SK-N-SH treated with all-trans-retinoic acid at 6 μM for 48 hours (cell line): ENCODE measurements around the gene ABI3BP.

Experiments
- ATAC-seq: fragments of 200-7000 bp; cut with Tn5 transposase; 3 replicates; pipeline ENCODE4 v1.9.1; 2020; ENCODE audit warnings: mild to moderate bottlenecking, moderate library complexity
- ARNTL ChIP-seq: fragments of 450-650 bp; formaldehyde crosslinking; IDR thresholded peaks from 2 replicates; pipeline ENCODE4 v1.5.0; 2020; ENCODE audit warnings: low read depth, mild to moderate bottlenecking, moderate library complexity, borderline replicate concordance
- CREB5 ChIP-seq: fragments of 250-450 bp; sonication (Bioruptor Pico); IDR thresholded peaks from 2 replicates; pipeline ENCODE4 v1.5.1; 2020; ENCODE audit warnings: low read depth, mild to moderate bottlenecking, moderate library complexity
- CSDC2 ChIP-seq: fragments of 250-450 bp; sonication (Bioruptor Pico); IDR thresholded peaks from 2 replicates; pipeline ENCODE4 v1.5.0; 2020; ENCODE audit warnings: mild to moderate bottlenecking, moderate library complexity
- CSRNP3 ChIP-seq: fragments of 250-450 bp; sonication (Bioruptor Pico); IDR thresholded peaks from 2 replicates; pipeline ENCODE4 v1.5.1; 2021; ENCODE audit warnings: mild to moderate bottlenecking, moderate library complexity
- GLIS3 ChIP-seq: fragments of 250-450 bp; sonication (Bioruptor Pico); IDR thresholded peaks from 2 replicates; pipeline ENCODE4 v1.5.0; 2020; ENCODE audit warnings: mild to moderate bottlenecking, moderate library complexity
- ISL1 ChIP-seq: fragments of 250-450 bp; sonication (Bioruptor Pico); IDR thresholded peaks from 2 replicates; pipeline ENCODE4 v2.1.2; 2022; ENCODE audit warnings: mild to moderate bottlenecking, moderate library complexity
- OSR1 ChIP-seq: fragments of 250-450 bp; sonication (Bioruptor Pico); IDR thresholded peaks from 2 replicates; pipeline ENCODE4 v1.8.0; 2022; ENCODE audit warnings: moderate library complexity, mild to moderate bottlenecking, inconsistent platforms
- PATZ1 ChIP-seq: fragments of 250-450 bp; sonication (Bioruptor Pico); IDR thresholded peaks from 2 replicates; pipeline ENCODE4 v1.8.0; 2020; ENCODE audit warnings: mild to moderate bottlenecking, moderate library complexity, borderline replicate concordance
- POU6F1 ChIP-seq: fragments of 250-450 bp; sonication (Bioruptor Pico); IDR thresholded peaks from 2 replicates; pipeline ENCODE4 v1.8.0; 2021; ENCODE audit warnings: low read depth, mild to moderate bottlenecking, moderate library complexity, borderline replicate concordance
- PPARA ChIP-seq: fragments of 250-450 bp; sonication (Bioruptor Pico); IDR thresholded peaks from 2 replicates; pipeline ENCODE4 v1.5.0; 2020; ENCODE audit warnings: mild to moderate bottlenecking, borderline replicate concordance
- RARB ChIP-seq: fragments of 250-450 bp; sonication (Bioruptor Pico); IDR thresholded peaks from 2 replicates; pipeline ENCODE4 v1.8.0; 2021; ENCODE audit warnings: mild to moderate bottlenecking, moderate library complexity
- SNAI2 ChIP-seq: fragments of 250-450 bp; sonication (Bioruptor Pico); IDR thresholded peaks from 2 replicates; pipeline ENCODE4 v1.5.0; 2020; ENCODE audit warnings: mild to moderate bottlenecking, moderate library complexity
- TCF4 ChIP-seq: fragments of 250-450 bp; sonication (Bioruptor Pico); IDR thresholded peaks from 2 replicates; pipeline ENCODE4 v1.8.0; 2021; ENCODE audit warnings: mild to moderate bottlenecking, moderate library complexity, borderline replicate concordance
- TOX ChIP-seq: fragments of 250-450 bp; sonication (Bioruptor Pico); IDR thresholded peaks from 2 replicates; pipeline ENCODE4 v1.8.0; 2021; ENCODE audit warnings: mild to moderate bottlenecking, moderate library complexity, borderline replicate concordance
- TSHZ2 ChIP-seq: fragments of 250-450 bp; sonication (Bioruptor Pico); IDR thresholded peaks from 2 replicates; pipeline ENCODE4 v1.5.0; 2020; ENCODE audit warnings: mild to moderate bottlenecking, moderate library complexity
- ZC3H10 ChIP-seq: fragments of 250-450 bp; sonication (Bioruptor Pico); IDR thresholded peaks from 2 replicates; pipeline ENCODE4 v1.5.1; 2021; ENCODE audit warnings: mild to moderate bottlenecking, moderate library complexity
- ZFP3 ChIP-seq: fragments of 250-450 bp; sonication (Bioruptor Pico); IDR thresholded peaks from 2 replicates; pipeline ENCODE4 v1.5.0; 2020; ENCODE audit warnings: mild to moderate bottlenecking, moderate library complexity
- ZFP30 ChIP-seq: fragments of 450-650 bp; formaldehyde crosslinking; IDR thresholded peaks from 2 replicates; pipeline ENCODE4 v1.5.0; 2022; ENCODE audit warnings: mild to moderate bottlenecking, moderate library complexity
- ZNF565 ChIP-seq: fragments of 450-650 bp; formaldehyde crosslinking; conservative IDR thresholded peaks from 2 replicates; pipeline ENCODE4 v1.5.0; 2020; ENCODE audit warnings: low read depth, mild to moderate bottlenecking, moderate library complexity
- ZNF70 ChIP-seq: fragments of 450-650 bp; formaldehyde crosslinking; IDR thresholded peaks from 2 replicates; pipeline ENCODE4 v1.5.0; 2020; ENCODE audit warnings: mild to moderate bottlenecking, moderate library complexity

The ABI3BP gene

GRCh38 chr3:100871306-100871705 lies 121.9 kb downstream of the ABI3BP start:
- ATAC-seq, result no peak
- TF ChIP-seq CSRNP3 (CRISPR knock-in tag) (no peak), TCF4 (CRISPR knock-in tag) (no peak), SNAI2 (no peak), ARNTL (CRISPR knock-in tag) (no peak)

- no peak for ATAC-seq
- TF ChIP-seq GLIS3 (CRISPR knock-in tag) (no peak), ARNTL (CRISPR knock-in tag) (no peak), RARB (CRISPR knock-in tag) (no peak), CREB5 (CRISPR knock-in tag) (no peak), TCF4 (CRISPR knock-in tag) (no peak), CSRNP3 (CRISPR knock-in tag) (no peak), ZC3H10 (CRISPR knock-in tag) (no peak)
Measured at GRCh38 chr3:100869787-100870186, 123.4 kb downstream of the ABI3BP start.

GRCh38 chr3:100868894-100869293 lies 124.3 kb downstream of the ABI3BP start:
- no peak for ATAC-seq
- TF ChIP-seq CSRNP3 (CRISPR knock-in tag), result no peak

GRCh38 chr3:100868096-100868495 lies 125.1 kb downstream of the ABI3BP start:
- TF ChIP-seq ARNTL (CRISPR knock-in tag) (no peak), GLIS3 (CRISPR knock-in tag) (no peak), SNAI2 (no peak), CSRNP3 (CRISPR knock-in tag) (no peak), TCF4 (CRISPR knock-in tag) (no peak), ZFP30 (CRISPR knock-in tag) (no peak), POU6F1 (CRISPR knock-in tag) (no peak), PPARA (no peak), CSDC2 (no peak), RARB (CRISPR knock-in tag) (no peak), ZNF565 (CRISPR knock-in tag) (no peak), TOX (CRISPR knock-in tag) (no peak)

GRCh38 chr3:100865442-100865841 lies 127.8 kb downstream of the ABI3BP start:
- no peak for ATAC-seq
- TF ChIP-seq ZFP3 (CRISPR knock-in tag) (no peak), ISL1 (CRISPR knock-in tag) (no peak), TCF4 (CRISPR knock-in tag) (no peak), TSHZ2 (CRISPR knock-in tag) (no peak), PATZ1 (CRISPR knock-in tag) (no peak), ZFP30 (CRISPR knock-in tag) (no peak), ZNF565 (CRISPR knock-in tag) (no peak), ZC3H10 (CRISPR knock-in tag) (no peak), OSR1 (CRISPR knock-in tag) (no peak), ZNF70 (CRISPR knock-in tag) (no peak)

More at GRCh38 chr3:100868096-100868495, 125.1 kb downstream of the ABI3BP start:
- ATAC-seq, result no peak
